Stimulated activated CD4-positive, alpha-beta T cell treated with anti-CD3 and anti-CD28 coated beads, Interleukin-1b, Interleukin-23, amount 100 ng/mL, for 24 hours (primary cell): ENCODE results near the gene EEIG2.
"Not testable (repeated sequence)": the region's sequence is repeated elsewhere in the genome, so short reads cannot be mapped to it uniquely, and the experiment has no call there.

ENCODE experiments used
- DNase-seq, 4 experiments: peaks; one replicate each; pipeline ENCODE4 v3.0.0-alpha.2; 2020; ENCODE audit warnings: low read depth in 4 of 4, low spot score in 1 of 4

The EEIG2 gene

GRCh38 chr1:108547493-108547892 is 12.4 kb upstream of the EEIG2 start:
- DNase-seq, result not testable (repeated sequence)

GRCh38 chr1:108551137-108551862 is 8.6 kb upstream of the EEIG2 start:
- DNase-seq, result no peak

- no peak for DNase-seq
These were observed 6.0 kb upstream of the EEIG2 start for GRCh38 chr1:108553905-108554304.

- DNase-seq, result no peak
These were observed 5.0 kb upstream of the EEIG2 start for GRCh38 chr1:108554682-108555427.

GRCh38 chr1:108556066-108556465 is 3.8 kb upstream of the EEIG2 start:
- no peak for DNase-seq

- no peak for DNase-seq
These were observed 3.4 kb upstream of the EEIG2 start for GRCh38 chr1:108556499-108556898.

- no peak for DNase-seq
These were observed 2.6 kb upstream of the EEIG2 start for GRCh38 chr1:108557296-108557695.

GRCh38 chr1:108560189-108560873 is 431 bp downstream of the EEIG2 start:
- peak in 1 of 4 experiments; percentile 20 for DNase-seq

GRCh38 chr1:108560874-108561459 is 1.1 kb downstream of the EEIG2 start:
- DNase-seq, result peak in 2 of 4 experiments; percentile 4 to 14

GRCh38 chr1:108561689-108562326 is 1.9 kb downstream of the EEIG2 start:
- peak in 3 of 4 experiments; percentile 52 to 68 (median 62) for DNase-seq

- DNase-seq, result no peak
These were observed 3.9 kb downstream of the EEIG2 start for GRCh38 chr1:108563808-108564207.

- DNase-seq, result no peak
These were observed 5.2 kb downstream of the EEIG2 start for GRCh38 chr1:108565081-108565480.

- no peak for DNase-seq
These were observed 5.6 kb downstream of the EEIG2 start for GRCh38 chr1:108565512-108565911.

GRCh38 chr1:108568589-108568988 is 8.7 kb downstream of the EEIG2 start:
- no peak for DNase-seq

- no peak for DNase-seq
These were observed 9.3 kb downstream of the EEIG2 start for GRCh38 chr1:108569097-108569728.

- DNase-seq, result no peak
These were observed 10.2 kb downstream of the EEIG2 start for GRCh38 chr1:108570128-108570527.

GRCh38 chr1:108570998-108571401 is 11.1 kb downstream of the EEIG2 start:
- DNase-seq, result no peak

- no peak for DNase-seq
These were observed 12.3 kb downstream of the EEIG2 start for GRCh38 chr1:108572182-108572581.

- DNase-seq, result no peak
These were observed 13.3 kb downstream of the EEIG2 start for GRCh38 chr1:108573183-108573582.

- no peak for DNase-seq
These were observed 14.1 kb downstream of the EEIG2 start for GRCh38 chr1:108574008-108574407.

GRCh38 chr1:108575375-108575774 is 15.5 kb downstream of the EEIG2 start:
- no peak for DNase-seq
